H1 (cell line): ENCODE measurements around the gene COL21A1. TPM values are rescaled to one million over a fixed set of nuclear protein-coding genes. Genes with fewer than 3 reads are reported as not detected.

Experiments
- CTCF ChIA-PET: fragments of 300-600 bp; sonication (Branson Sonifier 250); formaldehyde crosslinking; loops from one replicate; lab custom pipeline; 2021; ENCODE audit not compliant: partially characterized antibody; lab: Charles Lee
- POLR2A ChIA-PET: fragments of 300-600 bp; sonication (Branson Sonifier 250); formaldehyde crosslinking; loops from one replicate; lab custom pipeline; 2021; ENCODE audit warnings: inconsistent platforms; ENCODE audit not compliant: partially characterized antibody; lab: Charles Lee
- DNase-seq, 2 experiments: peaks; one replicate each; pipeline versions ENCODE4 v3.0.0 to v3.0.0-alpha.2; 2010 to 2022; ENCODE audit warnings: low spot score in 2 of 2, low read depth in 1 of 2, mixed read lengths in 1 of 2
- FAIRE-seq: peaks from 2 replicates; lab custom pipeline; 2011; peaks lifted over from hg19 to GRCh38; lab: Jason Lieb, UNC
- H2AFZ ChIP-seq: 2 replicates; pipeline ENCODE4 v1.8.1; 2012; ENCODE audit warnings: low read length, inconsistent platforms
- H2AK5ac ChIP-seq: 2 replicates; pipeline ENCODE4 v1.6.1; 2013; ENCODE audit warnings: low read depth, low read length
- H2BK120ac ChIP-seq: replicated peaks from 2 replicates; pipeline ENCODE3; 2013; ENCODE audit warnings: low read depth, low read length, inconsistent platforms
- H2BK12ac ChIP-seq: 2 replicates; pipeline ENCODE4 v1.6.1; 2013; ENCODE audit warnings: low read depth, low read length
- H2BK15ac ChIP-seq: 2 replicates; pipeline ENCODE4 v1.6.1; 2013; ENCODE audit warnings: low read length
- H2BK20ac ChIP-seq: 2 replicates; pipeline ENCODE4 v1.6.1; 2013; ENCODE audit warnings: low read length
- H2BK5ac ChIP-seq: 2 replicates; pipeline ENCODE4 v1.6.1; 2013; ENCODE audit warnings: low read depth, low read length
- H3K14ac ChIP-seq: 2 replicates; pipeline ENCODE4 v1.6.1; 2013; ENCODE audit warnings: inconsistent platforms; ENCODE audit not compliant: insufficient read length
- H3K18ac ChIP-seq: 2 replicates; pipeline ENCODE4 v1.6.1; 2013; ENCODE audit warnings: low read length; ENCODE audit errors: extremely low read depth
- H3K23ac ChIP-seq: 2 replicates; pipeline ENCODE4 v1.6.1; 2013; ENCODE audit warnings: inconsistent platforms; ENCODE audit not compliant: insufficient read length
- H3K23me2 ChIP-seq: 2 replicates; pipeline ENCODE4 v1.6.1; 2013; ENCODE audit warnings: low read depth, low read length
- H3K27ac ChIP-seq: 2 replicates; pipeline ENCODE4 v1.6.1; 2011; ENCODE audit warnings: low read depth, low read length, inconsistent platforms
- H3K27me3 ChIP-seq, 4 experiments: replicated peaks in 1 of 4; 1 replicate in 1 of 4; 2 replicates in 3 of 4; pipeline versions ENCODE4 v1.6.1 to v1.8.1; 2011 to 2013; ENCODE audit warnings: low read length in 3 of 4, mild to moderate bottlenecking in 3 of 4, inconsistent platforms in 2 of 4, mixed read lengths in 2 of 4, moderate library complexity in 1 of 4; ENCODE audit not compliant: control insufficient read depth in 3 of 4, insufficient read depth in 3 of 4; ENCODE audit errors: extremely low read depth in 1 of 4
- H3K36me3 ChIP-seq, 4 experiments: 2 replicates each; pipeline versions ENCODE4 v1.6.1 to v1.8.1; 2011 to 2013; ENCODE audit warnings: mild to moderate bottlenecking in 4 of 4, low read length in 3 of 4, moderate library complexity in 2 of 4, control low read depth in 1 of 4, inconsistent platforms in 1 of 4; ENCODE audit not compliant: insufficient read depth in 4 of 4, control insufficient read depth in 2 of 4
- H3K4ac ChIP-seq: replicated peaks from 2 replicates; pipeline ENCODE3; 2013; ENCODE audit warnings: low read length, low read depth, mixed read lengths, inconsistent platforms; ENCODE audit not compliant: insufficient read length
- H3K4me1 ChIP-seq, 4 experiments: replicated peaks in 1 of 4; 1 replicate in 1 of 4; 2 replicates in 3 of 4; pipeline versions ENCODE4 v1.6.1 to v1.8.1; 2011 to 2013; ENCODE audit warnings: low read length in 3 of 4, inconsistent platforms in 2 of 4, mixed read lengths in 1 of 4; ENCODE audit not compliant: insufficient read depth in 4 of 4, control insufficient read depth in 3 of 4
- H3K4me2 ChIP-seq, 2 experiments: 2 replicates each; pipeline versions ENCODE4 v1.6.1 to v1.8.1; 2011 to 2013; ENCODE audit warnings: low read depth in 2 of 2, low read length in 2 of 2, control low read depth in 1 of 2, inconsistent platforms in 1 of 2, mild to moderate bottlenecking in 1 of 2; ENCODE audit not compliant: insufficient read depth in 1 of 2
- H3K4me3 ChIP-seq, 4 experiments: fragments of 200-600, 300-600 bp in 1 of 4; sonication (generic), shearing (Covaris generic), sonication (Bioruptor Twin) in 1 of 4; 2 replicates each; pipeline versions ENCODE4 v1.5.1 to v1.8.1; 2011 to 2016; ENCODE audit warnings: low read length in 4 of 4, low read depth in 3 of 4, control low read depth in 2 of 4, inconsistent platforms in 2 of 4, mild to moderate bottlenecking in 2 of 4, mixed read lengths in 1 of 4, moderate library complexity in 1 of 4; ENCODE audit not compliant: insufficient read depth in 2 of 4; ENCODE audit errors: extremely low read depth in 1 of 4
- H3K56ac ChIP-seq: replicated peaks from 2 replicates; pipeline ENCODE3; 2013; ENCODE audit warnings: low read depth, mild to moderate bottlenecking, mixed read lengths, low read length, inconsistent platforms; ENCODE audit not compliant: insufficient read length
- H3K79me1 ChIP-seq: 2 replicates; pipeline ENCODE4 v1.6.1; 2013; ENCODE audit warnings: low read depth, low read length, control low read depth
- H3K79me2 ChIP-seq, 2 experiments: 2 replicates each; pipeline versions ENCODE4 v1.6.1 to v1.8.1; 2012 to 2013; ENCODE audit warnings: low read length in 2 of 2, mild to moderate bottlenecking in 2 of 2, inconsistent platforms in 1 of 2; ENCODE audit not compliant: insufficient read depth in 2 of 2, control insufficient read depth in 1 of 2
- H3K9ac ChIP-seq, 4 experiments: replicated peaks in 1 of 4; 1 replicate in 1 of 4; 2 replicates in 3 of 4; pipeline versions ENCODE4 v1.6.1 to v1.8.1; 2011 to 2013; ENCODE audit warnings: low read depth in 3 of 4, low read length in 3 of 4, control low read depth in 2 of 4, mild to moderate bottlenecking in 2 of 4, moderate library complexity in 2 of 4, inconsistent platforms in 1 of 4; ENCODE audit errors: extremely low read depth in 1 of 4
- H3K9me3 ChIP-seq, 2 experiments: 2 replicates each; pipeline versions ENCODE4 v1.6.1 to v1.8.1; 2012 to 2013; ENCODE audit warnings: mild to moderate bottlenecking in 2 of 2, moderate library complexity in 2 of 2, control low read depth in 1 of 2, inconsistent platforms in 1 of 2, low read depth in 1 of 2, low read length in 1 of 2, mixed read lengths in 1 of 2; ENCODE audit not compliant: insufficient read depth in 2 of 2
- H4K20me1 ChIP-seq, 2 experiments: replicated peaks in 1 of 2; 2 replicates each; pipeline versions ENCODE3 to v1.8.1; 2011 to 2013; ENCODE audit warnings: inconsistent platforms in 2 of 2, low read length in 2 of 2, mild to moderate bottlenecking in 1 of 2; ENCODE audit not compliant: insufficient read depth in 2 of 2, control insufficient read depth in 1 of 2
- H4K5ac ChIP-seq: 2 replicates; pipeline ENCODE4 v1.6.1; 2013; ENCODE audit warnings: low read length, low read depth, mixed read lengths, inconsistent platforms; ENCODE audit not compliant: insufficient read length
- H4K8ac ChIP-seq: 2 replicates; pipeline ENCODE4 v1.8.0; 2013; ENCODE audit warnings: mild to moderate bottlenecking, moderate library complexity, low read length, inconsistent platforms; ENCODE audit not compliant: insufficient read depth; ENCODE audit errors: extremely low read depth
- H4K91ac ChIP-seq: replicated peaks from 2 replicates; pipeline ENCODE3; 2013; ENCODE audit warnings: low read length, mixed read lengths, inconsistent platforms; ENCODE audit not compliant: insufficient read length
- CBX8 ChIP-seq: fragments of 300-800, 300-1000 bp; sonication (generic); IDR thresholded peaks from 2 replicates; pipeline ENCODE4 v1.7.1; 2016; ENCODE audit warnings: low read depth, low read length, borderline replicate concordance
- CHD1 ChIP-seq: IDR thresholded peaks from 2 replicates; pipeline ENCODE4 v1.6.1; 2012; ENCODE audit warnings: low read depth, low read length, improper control_type of control experiment
- EGR1 ChIP-seq: IDR thresholded peaks from 2 replicates; pipeline ENCODE4 v1.6.1; 2011; ENCODE audit warnings: low read depth, low read length, borderline replicate concordance
- EZH2 ChIP-seq: fragments of 200-600 bp; sonication (generic); IDR thresholded peaks from 2 replicates; pipeline ENCODE4 v1.7.1; 2012; ENCODE audit warnings: low read depth, mild to moderate bottlenecking, moderate library complexity, low read length, inconsistent platforms; ENCODE audit not compliant: severe bottlenecking
- MAFK ChIP-seq: IDR thresholded peaks from 2 replicates; pipeline ENCODE4 v1.6.1; 2012; ENCODE audit warnings: low read depth, mild to moderate bottlenecking, improper control_type of control experiment, low read length
- POLR2A ChIP-seq, 2 experiments: IDR thresholded peaks; 1 replicate in 1 of 2; 2 replicates in 1 of 2; pipeline ENCODE4 v1.6.1; 2011; ENCODE audit warnings: low read depth in 2 of 2, low read length in 2 of 2, mild to moderate bottlenecking in 2 of 2; ENCODE audit errors: control extremely low read depth in 1 of 2
- SIRT6 ChIP-seq: IDR thresholded peaks from one replicate; pipeline ENCODE4 v1.7.1; 2012; ENCODE audit warnings: low read length, inconsistent platforms
- SP1 ChIP-seq: IDR thresholded peaks from 2 replicates; pipeline ENCODE4 v1.6.1; 2011; ENCODE audit warnings: low read depth, low read length
- SUZ12 ChIP-seq: fragments of 200-600 bp; sonication (generic); IDR thresholded peaks from 2 replicates; pipeline ENCODE4 v1.6.1; 2012; ENCODE audit warnings: mild to moderate bottlenecking, inconsistent platforms, low read length, moderate library complexity, mixed read lengths
- USF2 ChIP-seq: IDR thresholded peaks from 2 replicates; pipeline ENCODE4 v1.6.1; 2011; ENCODE audit warnings: low read length, improper control_type of control experiment
- WGBS, 2 experiments: shearing (Covaris generic) in 1 of 2; methylation state at CpG; one replicate each; pipeline versions ENCODE4 v1.1.6 to v1.1.7; 2013 to 2015; ENCODE audit warnings: low lambda C conversion rate in 2 of 2, mixed read lengths in 2 of 2, inconsistent platforms in 1 of 2, low coverage in 1 of 2, missing lambda C conversion rate in 1 of 2; ENCODE audit not compliant: insufficient replicate concordance in 2 of 2, insufficient coverage in 1 of 2, insufficient read length in 1 of 2; ENCODE audit errors: extremely low coverage in 1 of 2, missing lambda C conversion rate in 1 of 2; 5-methylcytosine and 5-hydroxymethylcytosine counted together
- polyA plus RNA-seq, 7 experiments: library from polyadenylated mRNA; depleted of rRNA in 3 of 7; stranded (reverse) in 5 of 7; unstranded in 2 of 7; fragments of >200 nt in 5 of 7; fragments of 200-250 nt in 2 of 7; gene quantifications; 1 replicate in 5 of 7; 2 replicates in 1 of 7; 4 replicates in 1 of 7; pipeline versions ENCODE4 v1.2.1 to v1.2.3, GENCODE V29; 2011 to 2013; ENCODE audit warnings: missing spikeins in 2 of 7, mixed read lengths in 2 of 7
- total RNA-seq: library from RNA; stranded (reverse); fragmentation: NEBNext Ultra II Directional; extraction: Animal tissue kit (Norgen Biotek cat#: 25700); gene quantifications from 2 replicates; pipeline ENCODE4 v1.2.1, GENCODE V29; 2021

The COL21A1 gene
- total and polyA plus RNA-seq, 2 of the 8 experiments (the other 6 are each of a cell fraction or from before 2014, with no cell fraction given) = 1.6 to 3.4 TPM

- no peaks in the 10 kb centered on the region for H3K79me2 ChIP-seq
- H3K23me2 ChIP-seq = no peaks in the 10 kb centered on the region; the same call in 1 of the 2 replicates
- H3K4me2 ChIP-seq = no peak overlapping the region
- H2BK12ac ChIP-seq = no peak overlapping the region
- no peak overlapping the region for H2BK15ac ChIP-seq
- H4K8ac ChIP-seq = no peak overlapping the region
- H4K5ac ChIP-seq = no peak overlapping the region
- no peak for FAIRE-seq
- H3K27ac ChIP-seq = no peak overlapping the region
- TF ChIP-seq EZH2 (no peak), POLR2A (IDR thresholded peaks at IDR 0.05; ENCODE audit: control extremely low read depth in 1 of 2, low read depth in 2 of 2, low read length in 2 of 2) (no peak), MAFK (no peak), SIRT6 (no peak), USF2 (no peak), SP1 (no peak), SUZ12 (no peak), CBX8 (no peak), CHD1 (no peak), EGR1 (no peak)
- TF ChIP-seq, all 59 proteins: peak for 0
- no peak overlapping the region for H3K23ac ChIP-seq
- H3K56ac ChIP-seq = no peak overlapping the region
- H3K4ac ChIP-seq = no peak overlapping the region
- no peak overlapping the region for H3K14ac ChIP-seq
- H3K79me1 ChIP-seq = no peaks in the 10 kb centered on the region
- H3K9me3 ChIP-seq = no peaks in the 10 kb centered on the region
- POLR2A ChIA-PET = no interaction called here
- H2AFZ ChIP-seq = no peak overlapping the region
- no peak overlapping the region for H2BK120ac ChIP-seq
- no peak overlapping the region for H2BK20ac ChIP-seq
- H2BK5ac ChIP-seq = no peak overlapping the region
- H2AK5ac ChIP-seq = no peak overlapping the region
- no peak overlapping the region for H3K4me3 ChIP-seq
- no peaks in the 10 kb centered on the region for H3K4me1 ChIP-seq
- no peaks in the 10 kb centered on the region for H3K36me3 ChIP-seq
- H3K9ac ChIP-seq = no peak overlapping the region
- WGBS, 2 experiments = 90% methylated on average over 7 of the region's 7 CpGs; no CpG with 5 or more reads in 1 of the 2 experiments
- DNase-seq = no peak
- CTCF ChIA-PET = interaction anchor here (0.5 to 3.7 kb wide), 2 partner anchors 9 to 192 kb away, joined by 3 to 17 read pairs; partner anchors contain the start of gene COL21A1
- no peak overlapping the region for H4K91ac ChIP-seq
- no peak overlapping the region for H3K18ac ChIP-seq
- no peaks in the 10 kb centered on the region for H3K27me3 ChIP-seq
- no peaks in the 10 kb centered on the region for H4K20me1 ChIP-seq
Observed at GRCh38 chr6:56055081-56055704, 192.2 kb downstream of the COL21A1 start.
